ENCODE measurements around the gene POLDIP2.

- no peak for TF ChIP-seq CTCF (IDR thresholded peaks at IDR 0.05 in 8 of 11, conservative IDR thresholded peaks at IDR 0.05 in 3 of 11)
- TF ChIP-seq POLR2A (IDR thresholded peaks at IDR 0.05), result no peak
These were observed 15.0 kb downstream of the POLDIP2 start for GRCh38 chr17:28342313-28342712.

All from spleen (tissue), 7 donors.